ENCODE data around the gene CEACAM20. TPM values are rescaled to one million over a fixed set of nuclear protein-coding genes. Genes with fewer than 3 reads are reported as not detected.
"Not testable (repeated sequence)": the region's sequence is repeated elsewhere in the genome, so short reads cannot be mapped to it uniquely, and the experiment has no call there.

CEACAM20 gene
- total RNA-seq, 1 donor from 2014 or later, result not detected

DNA sequence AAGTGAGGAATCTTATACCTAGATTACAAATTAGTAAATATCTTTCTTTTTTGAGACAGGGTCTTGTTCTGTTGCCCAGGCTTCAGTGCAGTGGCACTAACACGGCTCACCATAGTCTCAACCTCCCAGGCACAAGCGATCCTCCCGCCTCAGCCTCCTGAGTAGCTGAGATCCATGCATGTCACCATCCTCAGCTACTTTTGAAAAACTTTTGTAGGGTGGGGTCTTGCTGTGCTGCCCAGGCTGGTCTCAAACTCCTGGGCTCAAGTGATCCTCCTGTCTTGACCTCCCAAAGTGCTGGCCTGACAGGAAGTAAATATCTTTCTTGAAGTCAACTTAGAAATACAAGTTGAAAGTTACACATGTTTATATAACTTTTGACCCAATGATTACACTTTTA is 20.0 kb upstream of the CEACAM20 start:
- no peak for DNase-seq (ENCODE audit: low read depth)

GRCh38 chr19:44548736-44549135 is 19.3 kb upstream of the CEACAM20 start:
- no peak for DNase-seq (ENCODE audit: low read depth)

DNA sequence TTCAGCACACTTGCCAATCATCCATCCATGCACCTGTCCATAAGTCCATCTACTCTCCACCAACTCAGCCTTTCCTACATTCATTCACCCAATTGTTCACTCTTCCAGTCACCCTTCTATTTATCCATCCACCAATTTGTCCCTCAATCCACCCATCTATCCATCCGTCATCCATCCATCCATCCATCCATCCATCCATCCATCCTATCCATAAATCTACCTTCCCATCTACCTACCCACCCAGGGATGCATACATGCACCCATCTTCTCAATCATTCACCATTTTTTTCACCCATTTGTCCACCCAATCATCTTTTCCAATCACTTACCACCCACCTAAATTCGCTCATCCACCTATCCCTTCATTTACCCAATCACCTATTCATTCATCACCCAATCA is 14.6 kb upstream of the CEACAM20 start:
- DNase-seq (ENCODE audit: low read depth), result no peak

DNA sequence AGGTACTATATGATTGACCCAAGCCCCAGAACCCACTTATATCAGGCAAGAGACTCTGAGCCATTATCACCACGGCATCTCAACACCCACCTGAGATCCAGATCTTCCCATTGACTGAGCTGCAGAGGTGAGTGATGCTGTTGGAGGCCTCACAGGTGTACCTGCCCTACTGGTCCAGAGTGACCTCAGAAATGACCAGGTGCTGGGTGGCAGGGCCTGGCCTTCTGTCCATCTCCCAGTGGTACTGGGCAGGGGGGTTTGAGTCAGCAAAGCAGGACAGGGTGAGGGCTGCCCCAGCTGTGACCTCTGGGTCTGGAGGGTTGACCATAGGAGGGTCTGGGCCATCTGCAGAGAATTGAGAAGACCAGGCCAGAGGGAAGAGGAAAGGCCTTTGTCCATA is 13.2 kb upstream of the CEACAM20 start:
- DNase-seq (ENCODE audit: low read depth), result no peak

DNA sequence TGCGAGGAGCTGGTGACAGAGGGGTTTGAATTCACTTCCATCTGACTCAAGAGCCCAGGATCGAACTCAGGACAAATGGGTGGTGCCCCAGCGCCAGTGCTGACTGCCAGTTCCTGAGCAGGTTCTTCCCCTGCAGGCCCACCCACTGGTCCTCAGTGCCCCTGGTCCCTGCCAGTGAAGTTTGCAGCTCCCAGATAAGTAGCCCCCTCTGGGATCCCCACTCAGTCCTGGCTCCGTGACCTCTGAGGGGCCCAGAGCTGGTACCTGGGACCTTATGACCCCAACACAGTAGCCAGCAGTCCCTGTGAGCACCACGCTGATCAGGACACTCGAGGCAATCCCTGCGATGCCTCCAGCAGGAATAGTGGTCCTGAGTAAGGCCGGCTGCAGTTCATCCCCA is 11.3 kb upstream of the CEACAM20 start:
- no peak for DNase-seq (ENCODE audit: low read depth)

- DNase-seq (ENCODE audit: low read depth), result no peak
These were observed 10.5 kb upstream of the CEACAM20 start for GRCh38 chr19:44539991-44540390.

GRCh38 chr19:44539236-44539826 is 9.9 kb upstream of the CEACAM20 start:
- no peak for DNase-seq (ENCODE audit: low read depth)

DNA sequence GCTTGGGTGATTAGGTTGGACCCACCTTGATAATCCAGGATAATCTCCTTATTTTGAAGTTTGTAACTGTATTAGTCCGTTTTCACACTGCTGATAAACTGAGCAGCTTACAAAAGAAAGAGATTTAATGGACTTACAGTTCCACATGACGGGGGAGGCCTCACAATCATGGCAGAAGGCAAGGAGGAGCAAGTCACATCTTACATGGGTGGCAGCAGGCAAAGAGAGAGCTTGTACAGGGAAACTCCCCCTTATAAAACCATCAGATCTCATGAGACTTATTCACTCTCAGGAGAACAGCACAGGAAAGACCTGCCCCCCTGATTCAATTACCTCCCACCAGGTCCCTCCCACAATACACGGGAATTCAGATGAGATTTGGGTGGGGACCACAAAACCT is 5.9 kb upstream of the CEACAM20 start:
- DNase-seq (ENCODE audit: low read depth), result not testable (repeated sequence)

- no peak for DNase-seq (ENCODE audit: low read depth)
These were observed 3.3 kb upstream of the CEACAM20 start for GRCh38 chr19:44532819-44533218.

- DNase-seq (ENCODE audit: low read depth), result no peak
These were observed 1.3 kb upstream of the CEACAM20 start for GRCh38 chr19:44530777-44531176.

GRCh38 chr19:44527554-44527953 is 1.9 kb downstream of the CEACAM20 start:
- DNase-seq (ENCODE audit: low read depth), result no peak

DNA sequence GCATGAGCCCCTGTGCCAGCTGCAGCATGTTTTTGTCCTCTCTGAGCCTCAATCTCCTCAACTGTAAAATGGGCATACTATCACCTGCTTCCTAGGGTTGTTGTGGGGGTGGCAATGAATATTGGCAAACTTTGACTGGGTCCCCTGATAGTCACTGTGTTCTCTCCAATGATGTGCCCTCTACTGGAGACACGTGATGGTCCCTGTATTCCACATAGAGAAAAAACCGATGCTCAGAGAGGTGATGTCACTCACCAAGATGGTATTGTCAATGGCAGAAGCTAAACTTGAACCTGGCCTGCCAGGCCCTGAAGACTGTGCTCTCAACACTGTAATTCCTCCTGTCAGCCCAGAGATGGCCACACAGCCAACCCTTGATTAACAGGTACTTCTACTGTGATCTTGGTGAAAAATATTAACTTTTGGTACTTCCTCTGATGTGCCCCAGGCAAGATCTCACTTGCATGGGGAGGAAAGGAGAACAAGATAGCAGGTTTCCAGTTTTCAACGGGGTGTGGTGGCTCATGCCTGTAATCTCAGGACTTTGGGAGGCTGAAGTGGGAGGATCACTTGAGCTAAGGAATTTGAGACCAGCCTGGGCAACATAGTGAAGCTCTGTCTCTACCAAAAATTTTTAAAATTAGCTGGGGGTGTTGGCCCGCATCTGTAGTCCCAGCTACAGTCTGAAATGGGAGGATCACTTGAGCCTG is 3.6 kb downstream of the CEACAM20 start:
- DNase-seq (ENCODE audit: low read depth), result no peak

- no peak for DNase-seq (ENCODE audit: low read depth)
These were observed 8.1 kb downstream of the CEACAM20 start for GRCh38 chr19:44521370-44521769.

GRCh38 chr19:44517146-44517545 is 12.3 kb downstream of the CEACAM20 start:
- DNase-seq (ENCODE audit: low read depth), result no peak

DNA sequence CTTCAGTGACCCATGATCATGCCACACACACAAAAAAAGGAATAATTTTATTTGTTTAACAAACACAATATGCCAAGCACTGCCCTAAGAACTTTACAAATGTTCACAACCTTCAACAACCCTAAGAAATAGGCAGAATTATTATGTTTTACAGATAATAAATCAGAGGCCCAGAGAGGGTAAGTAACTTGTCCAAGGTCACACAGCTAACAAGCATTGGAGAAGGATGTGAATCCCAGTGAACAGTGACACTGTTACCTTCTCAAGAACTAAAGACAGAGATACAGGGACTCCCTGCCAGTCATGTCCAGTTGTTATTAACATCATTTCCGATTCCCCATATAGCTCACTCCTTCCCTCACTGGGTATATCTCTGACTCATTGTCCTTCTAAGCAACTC is 13.6 kb downstream of the CEACAM20 start:
- DNase-seq (ENCODE audit: low read depth), result no peak

DNA sequence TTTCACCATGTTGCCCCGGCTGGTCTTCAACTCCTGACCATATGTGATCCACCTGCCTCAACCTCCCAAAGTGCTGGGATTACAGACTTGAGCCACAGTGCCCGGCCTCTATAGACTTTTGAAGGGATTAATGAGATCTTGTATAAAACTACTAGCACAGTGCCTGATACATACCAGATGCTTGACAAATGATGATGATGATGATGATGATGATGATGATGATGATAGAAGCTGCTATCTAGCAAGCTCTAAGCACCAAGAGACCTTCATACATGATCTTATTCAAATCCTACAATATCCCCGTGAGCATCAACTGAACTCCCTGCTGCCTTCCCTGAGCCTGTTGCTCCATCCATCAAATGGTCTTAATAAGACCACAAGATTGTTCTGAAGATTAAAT is 14.4 kb downstream of the CEACAM20 start:
- no peak for DNase-seq (ENCODE audit: low read depth)

DNA sequence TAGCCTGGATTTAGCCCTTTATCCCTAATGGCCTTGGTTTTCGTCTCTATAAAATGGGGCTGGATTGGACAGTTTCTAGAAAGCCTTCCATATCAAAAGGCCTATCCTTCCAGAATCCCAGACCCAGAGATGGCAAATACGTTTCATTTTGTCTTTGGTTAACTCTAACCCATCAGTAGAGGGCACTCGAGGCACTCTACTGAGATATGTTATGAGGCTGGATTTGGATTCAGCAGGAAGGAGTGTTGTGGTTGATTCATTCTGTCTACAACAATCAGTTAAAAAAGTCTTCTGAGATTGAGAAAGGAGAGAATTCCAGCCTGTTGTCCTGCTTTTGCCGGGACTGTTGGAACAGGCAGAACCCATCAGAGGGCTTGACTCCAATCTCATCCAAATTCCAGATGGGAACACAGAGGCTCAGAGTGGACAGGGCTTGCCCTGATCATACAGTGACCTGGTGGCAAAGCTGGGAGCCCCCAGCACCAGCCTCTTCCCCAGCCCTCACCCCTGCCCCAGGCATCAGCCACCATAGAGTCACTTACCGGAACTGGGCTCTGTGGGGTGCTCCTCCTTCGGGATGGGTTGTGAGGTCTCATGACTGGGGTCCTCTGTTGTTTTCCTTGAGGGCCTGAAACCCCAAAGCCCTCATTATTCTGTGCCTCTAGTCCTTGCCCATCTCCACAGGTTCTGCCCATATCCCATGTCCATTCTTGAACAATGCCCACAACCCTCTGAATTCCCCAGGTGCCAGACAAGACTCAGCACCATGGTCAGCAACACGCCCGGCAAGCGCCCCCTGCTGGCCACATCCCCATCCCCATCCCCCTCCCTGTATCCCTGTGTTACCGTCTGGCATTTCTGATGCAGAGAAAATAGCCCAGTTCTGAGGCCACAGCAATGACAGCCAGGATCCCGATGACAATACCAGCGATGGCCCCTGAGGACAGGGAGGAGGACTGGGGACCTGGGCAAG is 16.9 kb downstream of the CEACAM20 start:
- DNase-seq (ENCODE audit: low read depth), result peak; percentile 53

- no peak for DNase-seq (ENCODE audit: low read depth)
These were observed 20.0 kb downstream of the CEACAM20 start for GRCh38 chr19:44509478-44509877.

- peak; percentile 95 for DNase-seq (ENCODE audit: low read depth)
These were observed 29.2 kb downstream of the CEACAM20 start, which contains the start of gene ZNF180 for GRCh38 chr19:44499962-44500949. TSS of gene ZNF180 (minus strand) at chr19:44500522. CDS start at chr19:44497334, 3,188 bp downstream.

DNA sequence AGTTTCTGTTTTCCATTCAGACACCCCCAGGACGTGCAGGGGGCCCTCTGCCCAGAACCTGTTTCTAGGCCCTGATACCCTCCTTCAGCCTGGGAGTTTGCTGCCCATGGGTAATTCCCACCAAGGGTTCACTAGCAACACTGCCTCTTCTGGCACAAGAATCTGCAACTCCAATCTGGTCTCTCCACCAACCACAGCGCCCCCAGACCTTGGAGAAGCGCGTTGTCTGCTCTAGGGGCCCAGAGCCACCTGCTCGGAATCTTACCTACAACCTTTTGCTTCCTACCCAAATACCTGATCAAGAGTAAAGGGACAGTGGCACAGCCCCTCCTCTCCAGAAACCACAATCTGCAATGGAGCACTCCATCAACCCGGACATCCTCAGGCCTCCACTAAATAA is 29.9 kb downstream of the CEACAM20 start:
- no peak for DNase-seq (ENCODE audit: low read depth)

- DNase-seq (ENCODE audit: low read depth), result no peak
These were observed 30.5 kb downstream of the CEACAM20 start for GRCh38 chr19:44498988-44499387.
